Breast epithelium (tissue), 4 donors: ENCODE data around the gene VSIG10L. TPM values are rescaled to one million over a fixed set of nuclear protein-coding genes. Genes with fewer than 3 reads are reported as not detected.

Source experiments
- DNase-seq, 2 donors: peaks; one replicate each; pipeline ENCODE4 v3.0.0-alpha.2; 2019; ENCODE audit warnings: low spot score in 2 of 2
- H3K27ac ChIP-seq, 2 donors: fragments of 200-600 bp; sonication (generic) in 1 of 2; one replicate each; pipeline ENCODE4 v1.5.1; 2016 to 2019; ENCODE audit warnings: mild to moderate bottlenecking in 1 of 2
- H3K27me3 ChIP-seq, 2 donors: fragments of 200-600 bp; sonication (generic) in 1 of 2; one replicate each; pipeline versions ENCODE4 v1.5.1 to v1.6.0; 2017 to 2019; ENCODE audit warnings: control low read depth in 1 of 2, mild to moderate bottlenecking in 1 of 2
- H3K36me3 ChIP-seq: fragments of 200-600 bp; one replicate; pipeline ENCODE4 v1.5.1; 2019
- H3K4me1 ChIP-seq, 2 donors: fragments of 200-600 bp; sonication (generic); one replicate each; pipeline ENCODE4 v1.5.1; 2016 to 2019; ENCODE audit warnings: control low read depth in 1 of 2
- H3K4me3 ChIP-seq, 3 donors: fragments of 200-600 bp; sonication (generic); 1 replicate in 2 of 3; 2 replicates in 1 of 3; pipeline ENCODE4 v1.5.1; 2016 to 2019; ENCODE audit warnings: mild to moderate bottlenecking in 3 of 3, moderate library complexity in 2 of 3
- H3K9me3 ChIP-seq, 2 donors: fragments of 200-600 bp; sonication (generic) in 1 of 2; one replicate each; pipeline ENCODE4 v1.5.1; 2016 to 2019; ENCODE audit warnings: control low read depth in 1 of 2
- CTCF ChIP-seq, 3 donors: fragments of 450-650 bp; IDR thresholded peaks; one replicate each; pipeline ENCODE4 v1.5.1; 2016 to 2017; ENCODE audit warnings: antibody characterized with exemption in 3 of 3, mild to moderate bottlenecking in 3 of 3, moderate library complexity in 3 of 3
- POLR2A ChIP-seq: fragments of 450-650 bp; IDR thresholded peaks from one replicate; pipeline ENCODE4 v1.6.1; 2016; ENCODE audit warnings: antibody characterized with exemption, mild to moderate bottlenecking, moderate library complexity
- POLR2AphosphoS5 ChIP-seq, 3 donors: sonication (generic); formaldehyde crosslinking; IDR thresholded peaks; one replicate each; pipeline ENCODE4 v1.6.1; 2017; ENCODE audit warnings: antibody characterized with exemption in 3 of 3
- intact Hi-C: fragments of 100-400 bp; cut with DNase I; formaldehyde crosslinking; loops from one replicate; pipeline ENCODE4 v1.15.1; 2023; ENCODE audit warnings: low total_unique reads
- total RNA-seq, 3 donors: library from RNA; depleted of rRNA; stranded (reverse); fragments of >200 nt; gene quantifications; one replicate each; pipeline ENCODE4 v1.1.0, GENCODE V29; 2016

VSIG10L gene
- total RNA-seq, 3 donors from 2014 or later, result 1.3 to 1.8 (median 1.8) TPM

- Histone ChIP-seq H3K9me3 (peaks cover 0 to 6% of the 10 kb centered on the region in 2 donors), H3K4me3 (no peak overlapping the region), H3K36me3 (no peaks in the 10 kb centered on the region), H3K4me1 (no peaks in the 10 kb centered on the region), H3K27me3 (peaks cover 0 to 48% of the 10 kb centered on the region in 2 donors), H3K27ac (no peak overlapping the region)
- TF ChIP-seq CTCF (IDR thresholded peaks at IDR 0.05) (no peak), POLR2A (no peak), POLR2AphosphoS5 (IDR thresholded peaks at IDR 0.05) (no peak)
- no peak for DNase-seq
- intact Hi-C loops, result loop anchor here (2.0 kb wide), 1 partner anchor 21 kb away; no protein-coding TSS in a partner anchor
These were observed 24.0 kb downstream of the VSIG10L start for GRCh38 chr19:51317968-51318367.

GRCh38 chr19:51317376-51317775 is 24.6 kb downstream of the VSIG10L start:
- H3K27me3 ChIP-seq, result peaks cover 0 to 50% of the 10 kb centered on the region in 2 donors
- intact Hi-C loops, result no loop called here
- no peak overlapping the region for H3K27ac ChIP-seq
- no peak for DNase-seq
- peaks cover 0 to 6% of the 10 kb centered on the region in 2 donors for H3K9me3 ChIP-seq
- H3K36me3 ChIP-seq, result no peaks in the 10 kb centered on the region
- TF ChIP-seq POLR2A (no peak), POLR2AphosphoS5 (IDR thresholded peaks at IDR 0.05) (no peak), CTCF (IDR thresholded peaks at IDR 0.05) (no peak)
- H3K4me3 ChIP-seq, result no peak overlapping the region
- H3K4me1 ChIP-seq, result no peaks in the 10 kb centered on the region

GRCh38 chr19:51316688-51317087 is 25.3 kb downstream of the VSIG10L start:
- Histone ChIP-seq H3K27ac (no peak overlapping the region), H3K4me3 (no peak overlapping the region), H3K9me3 (peaks cover 0 to 6% of the 10 kb centered on the region in 2 donors), H3K36me3 (no peaks in the 10 kb centered on the region), H3K27me3 (peaks cover 0 to 57% of the 10 kb centered on the region in 2 donors), H3K4me1 (no peaks in the 10 kb centered on the region)
- DNase-seq, result no peak
- TF ChIP-seq CTCF (IDR thresholded peaks at IDR 0.05) (no peak), POLR2AphosphoS5 (IDR thresholded peaks at IDR 0.05) (no peak), POLR2A (no peak)
- intact Hi-C loops, result no loop called here

- Histone ChIP-seq H3K27me3 (peaks cover 0 to 64% of the 10 kb centered on the region in 2 donors), H3K4me1 (no peaks in the 10 kb centered on the region), H3K36me3 (no peaks in the 10 kb centered on the region), H3K27ac (no peak within 1 kb of the TSS), H3K9me3 (peaks cover 6 to 17% of the 10 kb centered on the region in 2 donors), H3K4me3 (no peak within 1 kb of the TSS)
- no peak for TF ChIP-seq POLR2AphosphoS5 (IDR thresholded peaks at IDR 0.05)
- no peak for TF ChIP-seq POLR2A
- no peak for TF ChIP-seq CTCF (IDR thresholded peaks at IDR 0.05)
- no peak for DNase-seq
- intact Hi-C loops, result no loop called here
These were observed 30.3 kb downstream of the VSIG10L start, which contains the start of gene IGLON5 for GRCh38 chr19:51311351-51312257. Gene IGLON5, plus strand, starts transcription at chr19:51311644. Its CDS starts 204 bp downstream, at chr19:51311848.

GRCh38 chr19:51305479-51305878 is 36.5 kb downstream of the VSIG10L start:
- no peak for TF ChIP-seq CTCF (IDR thresholded peaks at IDR 0.05)
- no peak for TF ChIP-seq POLR2A
- TF ChIP-seq POLR2AphosphoS5 (IDR thresholded peaks at IDR 0.05), result no peak
- DNase-seq, result no peak
- peaks cover 0 to 38% of the 10 kb centered on the region in 2 donors for H3K27me3 ChIP-seq
- no peaks in the 10 kb centered on the region for H3K4me1 ChIP-seq
- H3K36me3 ChIP-seq, result no peaks in the 10 kb centered on the region
- H3K27ac ChIP-seq, result no peak overlapping the region
- H3K4me3 ChIP-seq, result no peak overlapping the region
- peaks cover 15 to 56% of the 10 kb centered on the region in 2 donors for H3K9me3 ChIP-seq
- intact Hi-C loops, result no loop called here
